GM12878 (cell line): ENCODE measurements around the gene SCGB2B2.
"Not testable (repeated sequence)": the region's sequence is repeated elsewhere in the genome, so short reads cannot be mapped to it uniquely, and the experiment has no call there.

ENCODE experiments used
- ATF2 ChIP-seq: IDR thresholded peaks from 2 replicates; pipeline ENCODE4 v1.6.1; 2012; ENCODE audit warnings: low read length, inconsistent platforms
- BCLAF1 ChIP-seq: fragments of 450-650 bp; IDR thresholded peaks from 2 replicates; pipeline ENCODE4 v1.6.1; 2017; ENCODE audit warnings: antibody characterized with exemption, mild to moderate bottlenecking, moderate library complexity
- CTCF ChIP-seq, 3 experiments: IDR thresholded peaks in 2 of 3; conservative IDR thresholded peaks in 1 of 3; 2 replicates each; pipeline ENCODE4 v1.5.1; 2011; ENCODE audit warnings: low read depth in 3 of 3, low read length in 3 of 3, mild to moderate bottlenecking in 3 of 3, control low read depth in 2 of 3, moderate library complexity in 2 of 3, inconsistent platforms in 1 of 3, mixed read lengths in 1 of 3; ENCODE audit not compliant: control insufficient read depth in 2 of 3, insufficient read depth in 1 of 3; ENCODE audit errors: extremely low read depth in 1 of 3
- ESRRA ChIP-seq: IDR thresholded peaks from 2 replicates; pipeline ENCODE4 v1.6.1; 2012; ENCODE audit warnings: mild to moderate bottlenecking, low read length, improper control_type of control experiment
- MAX ChIP-seq: IDR thresholded peaks from 2 replicates; pipeline ENCODE4 v1.6.1; 2012; ENCODE audit warnings: low read depth, low read length, improper control_type of control experiment
- POLR2A ChIP-seq: IDR thresholded peaks from 2 replicates; pipeline ENCODE4 v1.6.1; 2011; ENCODE audit warnings: low read depth, mild to moderate bottlenecking, low read length
- POLR2AphosphoS5 ChIP-seq: IDR thresholded peaks from 2 replicates; pipeline ENCODE4 v1.6.1; 2011; ENCODE audit warnings: mild to moderate bottlenecking, low read length, inconsistent platforms
- SREBF2 ChIP-seq: IDR thresholded peaks from 2 replicates; pipeline ENCODE4 v1.6.1; 2012; ENCODE audit warnings: mild to moderate bottlenecking, low read length
- TAF1 ChIP-seq: IDR thresholded peaks from 2 replicates; pipeline ENCODE4 v1.6.1; 2011; ENCODE audit warnings: mild to moderate bottlenecking, low read depth, low read length, borderline replicate concordance
- ZBTB40 ChIP-seq: fragments of 450-650 bp; IDR thresholded peaks from 2 replicates; pipeline ENCODE4 v1.6.1; 2016; ENCODE audit warnings: mild to moderate bottlenecking, moderate library complexity, borderline replicate concordance
- ZSCAN29 ChIP-seq: fragments of 450-650 bp; IDR thresholded peaks from 2 replicates; pipeline ENCODE4 v1.6.1; 2017; ENCODE audit warnings: mild to moderate bottlenecking, moderate library complexity
- ZZZ3 ChIP-seq: IDR thresholded peaks from 2 replicates; pipeline ENCODE4 v1.6.1; 2011; ENCODE audit warnings: low read depth; ENCODE audit not compliant: control insufficient read depth, insufficient read length

- TF ChIP-seq CTCF (IDR thresholded peaks at IDR 0.05 in 2 of 3, conservative IDR thresholded peaks at IDR 0.05 in 1 of 3; ENCODE audit: control insufficient read depth in 2 of 3, extremely low read depth in 1 of 3, insufficient read depth in 1 of 3, low read depth in 3 of 3, low read length in 3 of 3); BCLAF1; ZSCAN29; TAF1; MAX; POLR2A; POLR2AphosphoS5; ATF2; ZBTB40; ESRRA; ZZZ3; SREBF2: not testable (repeated sequence)
These were observed 8.3 kb upstream of the SCGB2B2 start for GRCh38 chr19:34685266-34685665.
